Immature natural killer cell (primary cell): ENCODE results near the gene SUGCT. TPM values are rescaled to one million over a fixed set of nuclear protein-coding genes. Genes with fewer than 3 reads are reported as not detected.

ENCODE experiments used
- DNase-seq, 3 donors: peaks; one replicate each; pipeline ENCODE4 v3.0.0; 2022; ENCODE audit warnings: mixed read lengths in 1 of 3
- H3K27ac Mint-ChIP-seq, 6 donors: one replicate each; pipeline ENCODE4 v1.8.0; 2020; ENCODE audit warnings: mixed read lengths in 6 of 6, mild to moderate bottlenecking in 5 of 6, inconsistent platforms in 4 of 6, moderate library complexity in 3 of 6
- H3K27me3 Mint-ChIP-seq, 3 donors: one replicate each; pipeline ENCODE4 v1.8.0; 2020 to 2021; ENCODE audit warnings: low read depth in 3 of 3, mild to moderate bottlenecking in 3 of 3, mixed read lengths in 3 of 3, moderate library complexity in 3 of 3, inconsistent platforms in 1 of 3
- H3K36me3 Mint-ChIP-seq, 3 donors: one replicate each; pipeline ENCODE4 v1.8.0; 2020; ENCODE audit warnings: mixed read lengths in 3 of 3, inconsistent platforms in 2 of 3, mild to moderate bottlenecking in 2 of 3
- H3K4me1 Mint-ChIP-seq, 2 donors: one replicate each; pipeline ENCODE4 v1.8.0; 2020; ENCODE audit warnings: inconsistent platforms in 2 of 2, mild to moderate bottlenecking in 2 of 2, mixed read lengths in 2 of 2, moderate library complexity in 1 of 2
- H3K4me3 Mint-ChIP-seq, 5 donors: one replicate each; pipeline ENCODE4 v1.8.0; 2020; ENCODE audit warnings: mild to moderate bottlenecking in 5 of 5, mixed read lengths in 5 of 5, inconsistent platforms in 3 of 5, moderate library complexity in 3 of 5
- H3K9me3 Mint-ChIP-seq, 6 donors: one replicate each; pipeline ENCODE4 v1.8.0; 2020; ENCODE audit warnings: mild to moderate bottlenecking in 6 of 6, mixed read lengths in 6 of 6, inconsistent platforms in 4 of 6, moderate library complexity in 3 of 6
- polyA plus RNA-seq, 3 donors: library from polyadenylated mRNA; unstranded; fragments of 300-500 nt; fragmentation: Illumina TruSeq; gene quantifications; one replicate each; pipeline ENCODE4 v1.2.3, GENCODE V29; 2021

SUGCT gene
- polyA plus RNA-seq, 3 donors from 2014 or later = 0.28 TPM; not detected in 2

- H3K36me3 Mint-ChIP-seq = no peaks in the 10 kb centered on the region
- peaks cover 0 to 3% of the 10 kb centered on the region in 2 donors for H3K4me1 Mint-ChIP-seq
- no peak overlapping the region for H3K4me3 Mint-ChIP-seq
- H3K27me3 Mint-ChIP-seq = peaks cover 0 to 4% (median 2%) of the 10 kb centered on the region in 3 donors
- H3K27ac Mint-ChIP-seq = no peak overlapping the region
- DNase-seq = no peak
- H3K9me3 Mint-ChIP-seq = peaks cover 0 to 4% (median 0%) of the 10 kb centered on the region in 6 donors
Observed at GRCh38 chr7:40739257-40739656, 604.5 kb downstream of the SUGCT start.

- Mint-ChIP-seq H3K27me3 (peaks cover 0 to 3% (median 0%) of the 10 kb centered on the region in 3 donors), H3K36me3 (no peaks in the 10 kb centered on the region), H3K4me3 (no peak overlapping the region), H3K9me3 (peaks cover 0 to 5% (median 1%) of the 10 kb centered on the region in 6 donors), H3K4me1 (no peaks in the 10 kb centered on the region), H3K27ac (no peak overlapping the region)
- DNase-seq = no peak
Observed at GRCh38 chr7:40742270-40742669, 607.5 kb downstream of the SUGCT start.

- Mint-ChIP-seq H3K9me3 (peaks cover 0 to 9% (median 5%) of the 10 kb centered on the region in 6 donors), H3K36me3 (no peaks in the 10 kb centered on the region), H3K4me1 (no peaks in the 10 kb centered on the region), H3K27me3 (peaks cover 0 to 3% (median 3%) of the 10 kb centered on the region in 3 donors), H3K4me3 (no peak overlapping the region), H3K27ac (no peak overlapping the region)
- DNase-seq = no peak
Observed at GRCh38 chr7:40746841-40747556, 612.2 kb downstream of the SUGCT start.

GRCh38 chr7:40747856-40748255, 613.1 kb downstream of the SUGCT start:
- no peak overlapping the region for H3K27ac Mint-ChIP-seq

GRCh38 chr7:40749877-40750276, 615.1 kb downstream of the SUGCT start:
- peaks cover 0 to 3% (median 0%) of the 10 kb centered on the region in 3 donors for H3K27me3 Mint-ChIP-seq
- H3K36me3 Mint-ChIP-seq = no peaks in the 10 kb centered on the region
- no peak overlapping the region for H3K4me3 Mint-ChIP-seq
- no peak for DNase-seq
- no peak overlapping the region for H3K27ac Mint-ChIP-seq
- H3K4me1 Mint-ChIP-seq = no peaks in the 10 kb centered on the region
- H3K9me3 Mint-ChIP-seq = peaks cover 0 to 9% (median 3%) of the 10 kb centered on the region in 6 donors

More at GRCh38 chr7:40747856-40748255, 613.1 kb downstream of the SUGCT start:
- Mint-ChIP-seq H3K36me3 (no peaks in the 10 kb centered on the region), H3K9me3 (peaks cover 0 to 9% (median 5%) of the 10 kb centered on the region in 6 donors), H3K27me3 (peaks cover 0 to 3% (median 3%) of the 10 kb centered on the region in 3 donors), H3K4me1 (no peaks in the 10 kb centered on the region), H3K4me3 (no peak overlapping the region)
- DNase-seq = no peak

GRCh38 chr7:40753455-40753854, 618.6 kb downstream of the SUGCT start:
- no peaks in the 10 kb centered on the region for H3K36me3 Mint-ChIP-seq
- DNase-seq = no peak
- H3K27ac Mint-ChIP-seq = no peak overlapping the region
- H3K4me3 Mint-ChIP-seq = no peak overlapping the region
- no peaks in the 10 kb centered on the region for H3K4me1 Mint-ChIP-seq
- peaks cover 0 to 3% (median 0%) of the 10 kb centered on the region in 3 donors for H3K27me3 Mint-ChIP-seq
- peaks cover 0 to 9% (median 2%) of the 10 kb centered on the region in 6 donors for H3K9me3 Mint-ChIP-seq

- H3K9me3 Mint-ChIP-seq = peaks cover 0 to 2% (median 0%) of the 10 kb centered on the region in 6 donors
- H3K4me1 Mint-ChIP-seq = no peaks in the 10 kb centered on the region
- no peak overlapping the region for H3K4me3 Mint-ChIP-seq
- no peaks in the 10 kb centered on the region for H3K36me3 Mint-ChIP-seq
- no peak for DNase-seq
- H3K27me3 Mint-ChIP-seq = no peaks in the 10 kb centered on the region
- H3K27ac Mint-ChIP-seq = no peak overlapping the region
Observed at GRCh38 chr7:40755438-40755837, 620.6 kb downstream of the SUGCT start.

GRCh38 chr7:40757109-40757508, 622.3 kb downstream of the SUGCT start:
- Mint-ChIP-seq H3K4me3 (no peak overlapping the region), H3K27ac (no peak overlapping the region), H3K36me3 (no peaks in the 10 kb centered on the region)

GRCh38 chr7:40758590-40758989, 623.8 kb downstream of the SUGCT start:
- H3K36me3 Mint-ChIP-seq = no peaks in the 10 kb centered on the region
- peaks cover 0 to 6% (median 0%) of the 10 kb centered on the region in 6 donors for H3K9me3 Mint-ChIP-seq
- no peaks in the 10 kb centered on the region for H3K4me1 Mint-ChIP-seq
- H3K4me3 Mint-ChIP-seq = no peak overlapping the region
- H3K27me3 Mint-ChIP-seq = no peaks in the 10 kb centered on the region
- H3K27ac Mint-ChIP-seq = no peak overlapping the region
- no peak for DNase-seq

More at GRCh38 chr7:40757109-40757508, 622.3 kb downstream of the SUGCT start:
- DNase-seq = no peak
- Mint-ChIP-seq H3K4me1 (no peaks in the 10 kb centered on the region), H3K27me3 (no peaks in the 10 kb centered on the region), H3K9me3 (peaks cover 0 to 2% (median 0%) of the 10 kb centered on the region in 6 donors)

GRCh38 chr7:40760293-40760964, 625.6 kb downstream of the SUGCT start:
- Mint-ChIP-seq H3K36me3 (no peaks in the 10 kb centered on the region), H3K9me3 (peaks cover 0 to 6% (median 0%) of the 10 kb centered on the region in 6 donors), H3K4me3 (no peak overlapping the region), H3K27me3 (no peaks in the 10 kb centered on the region), H3K4me1 (no peaks in the 10 kb centered on the region), H3K27ac (no peak overlapping the region)
- DNase-seq = no peak

- Mint-ChIP-seq H3K36me3 (no peaks in the 10 kb centered on the region), H3K27ac (no peak overlapping the region), H3K9me3 (peaks cover 0 to 6% (median 0%) of the 10 kb centered on the region in 6 donors), H3K4me3 (no peak overlapping the region), H3K27me3 (no peaks in the 10 kb centered on the region), H3K4me1 (no peaks in the 10 kb centered on the region)
- DNase-seq = no peak
Observed at GRCh38 chr7:40760987-40761386, 626.2 kb downstream of the SUGCT start.

- Mint-ChIP-seq H3K9me3 (peaks cover 0 to 6% (median under 1%) of the 10 kb centered on the region in 6 donors), H3K4me3 (no peak overlapping the region), H3K27ac (no peak overlapping the region), H3K27me3 (no peaks in the 10 kb centered on the region), H3K36me3 (no peaks in the 10 kb centered on the region), H3K4me1 (no peaks in the 10 kb centered on the region)
- DNase-seq = no peak
Observed at GRCh38 chr7:40761762-40762560, 627.2 kb downstream of the SUGCT start.

GRCh38 chr7:40763319-40764287, 628.8 kb downstream of the SUGCT start:
- no peak overlapping the region for H3K27ac Mint-ChIP-seq
- no peaks in the 10 kb centered on the region for H3K27me3 Mint-ChIP-seq
- H3K9me3 Mint-ChIP-seq = peaks cover 0 to 6% (median under 1%) of the 10 kb centered on the region in 6 donors
- DNase-seq = no peak
- H3K4me3 Mint-ChIP-seq = no peak overlapping the region
- no peaks in the 10 kb centered on the region for H3K4me1 Mint-ChIP-seq
- H3K36me3 Mint-ChIP-seq = no peaks in the 10 kb centered on the region
